T-helper 2 cell treated with Interferon-gamma antibody and Interleukin-4, amounts not matched to agents 100 ng/mL and 5 ng/mL, for 36 hours (primary cell): Measurements from ENCODE around the gene GPER1. TPM values are rescaled to one million over a fixed set of nuclear protein-coding genes. Genes with fewer than 3 reads are reported as not detected.

Experiments used
- intact Hi-C: fragments of 100-400 bp; cut with micrococcal nuclease; formaldehyde crosslinking; loops from one replicate; pipeline ENCODE4 v1.15.1; 2023
- total RNA-seq: library from RNA; stranded (reverse); gene quantifications from 2 replicates; pipeline ENCODE4 v1.2.3, GENCODE V29; 2022

Gene GPER1
- total RNA-seq, 1 donor from 2014 or later, result 0.25 TPM

DNA sequence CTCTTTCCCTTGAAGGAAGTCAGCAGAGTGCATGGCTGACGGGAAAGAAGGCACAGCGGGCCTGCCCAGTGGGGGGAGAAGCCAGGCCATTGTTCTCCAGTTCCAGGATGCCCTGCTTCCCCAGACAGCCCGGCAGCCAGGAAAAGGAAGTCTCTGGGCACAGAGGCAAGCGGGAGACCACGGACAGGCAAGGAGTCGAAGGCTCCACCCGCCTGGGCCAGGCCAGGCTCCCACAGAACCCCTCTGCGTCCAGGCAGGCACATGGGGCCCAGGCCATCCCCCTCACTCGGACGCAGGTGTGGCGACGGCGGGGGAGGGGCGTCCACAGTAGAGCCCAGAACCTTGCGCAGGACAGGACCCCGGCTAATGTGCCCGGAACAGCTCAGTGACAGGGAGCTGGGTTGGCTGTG is 34.9 kb upstream of the GPER1 start:
- intact Hi-C loops, result no loop called here

GRCh38 chr7:1053816-1054370 is 34.0 kb upstream of the GPER1 start:
- intact Hi-C loops, result no loop called here

GRCh38 chr7:1054438-1054837 is 33.5 kb upstream of the GPER1 start:
- intact Hi-C loops, result no loop called here

DNA sequence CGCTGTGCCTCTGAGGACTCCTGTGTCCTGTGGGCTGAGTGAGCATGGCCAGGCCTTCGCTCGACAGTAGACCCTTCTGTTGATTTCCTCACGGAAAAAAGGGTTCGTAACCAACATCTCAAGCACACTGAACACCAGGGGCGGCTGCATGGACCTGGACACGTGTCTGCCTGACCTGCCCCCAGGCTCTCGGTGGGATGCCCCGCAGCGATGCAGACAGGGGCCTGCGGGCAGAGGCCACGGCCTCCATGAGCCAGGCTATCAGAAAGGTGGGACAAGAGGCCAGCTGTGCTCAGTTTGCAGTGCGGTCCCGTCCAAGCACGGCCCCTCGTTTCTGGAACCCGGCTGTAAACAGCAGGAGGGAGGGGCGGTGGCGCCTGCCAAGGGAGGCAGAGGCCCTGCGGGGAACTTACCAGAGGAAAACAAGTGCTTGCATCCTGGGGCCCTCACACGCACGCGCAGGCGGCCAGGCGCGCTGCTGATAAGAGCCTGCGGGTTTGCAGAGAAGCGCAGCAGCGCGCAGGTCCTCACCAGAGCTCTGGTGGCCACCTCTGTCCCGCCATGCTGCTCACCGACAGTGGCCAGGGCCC is 33.0 kb upstream of the GPER1 start:
- intact Hi-C loops, result loop anchor here (1.0 kb wide), 1 partner anchor 10 kb away; no protein-coding TSS in a partner anchor

- intact Hi-C loops, result loop anchor here (1.0 kb wide), 1 partner anchor 10 kb away; no protein-coding TSS in a partner anchor
These were observed 32.4 kb upstream of the GPER1 start for GRCh38 chr7:1055491-1055955.

GRCh38 chr7:1055956-1056784 is 31.7 kb upstream of the GPER1 start:
- intact Hi-C loops, result loop anchor here (1.0 kb wide), 1 partner anchor 11 kb away; no protein-coding TSS in a partner anchor

DNA sequence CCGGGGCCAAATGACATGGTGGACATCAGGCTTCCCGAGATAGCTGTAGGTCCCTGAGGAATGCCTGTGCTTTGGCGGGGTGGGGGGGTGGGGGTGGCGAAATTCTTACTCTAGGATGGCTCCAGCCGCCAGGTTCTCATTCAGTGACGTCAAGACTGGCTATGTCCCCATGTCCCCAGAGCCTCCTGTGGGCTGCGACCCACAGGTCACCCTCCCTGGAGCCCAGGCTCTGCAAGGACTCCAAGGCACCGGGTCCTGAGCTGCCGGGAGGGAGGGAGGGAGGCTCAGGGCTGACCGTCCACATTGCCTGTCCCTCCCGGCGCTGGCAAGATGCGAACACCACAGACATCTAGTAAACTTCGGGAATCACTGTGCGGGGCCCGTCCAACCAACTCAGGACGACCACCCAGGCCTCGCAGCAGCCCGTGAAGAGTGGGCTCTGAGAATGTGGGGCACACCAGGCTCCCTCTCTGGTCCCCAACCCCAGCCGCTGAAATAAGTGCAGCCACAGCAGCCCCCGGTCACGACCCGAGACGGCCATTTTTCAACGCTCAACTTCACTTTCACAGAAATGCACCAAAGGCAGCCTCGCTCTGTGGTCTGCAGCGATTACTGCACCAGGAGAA is 31.0 kb upstream of the GPER1 start:
- intact Hi-C loops, result no loop called here

- intact Hi-C loops, result no loop called here
These were observed 30.3 kb upstream of the GPER1 start for GRCh38 chr7:1057416-1058291.

GRCh38 chr7:1058311-1058710 is 29.6 kb upstream of the GPER1 start:
- intact Hi-C loops, result no loop called here

- intact Hi-C loops, result no loop called here
These were observed 29.1 kb upstream of the GPER1 start for GRCh38 chr7:1058821-1059199.

DNA sequence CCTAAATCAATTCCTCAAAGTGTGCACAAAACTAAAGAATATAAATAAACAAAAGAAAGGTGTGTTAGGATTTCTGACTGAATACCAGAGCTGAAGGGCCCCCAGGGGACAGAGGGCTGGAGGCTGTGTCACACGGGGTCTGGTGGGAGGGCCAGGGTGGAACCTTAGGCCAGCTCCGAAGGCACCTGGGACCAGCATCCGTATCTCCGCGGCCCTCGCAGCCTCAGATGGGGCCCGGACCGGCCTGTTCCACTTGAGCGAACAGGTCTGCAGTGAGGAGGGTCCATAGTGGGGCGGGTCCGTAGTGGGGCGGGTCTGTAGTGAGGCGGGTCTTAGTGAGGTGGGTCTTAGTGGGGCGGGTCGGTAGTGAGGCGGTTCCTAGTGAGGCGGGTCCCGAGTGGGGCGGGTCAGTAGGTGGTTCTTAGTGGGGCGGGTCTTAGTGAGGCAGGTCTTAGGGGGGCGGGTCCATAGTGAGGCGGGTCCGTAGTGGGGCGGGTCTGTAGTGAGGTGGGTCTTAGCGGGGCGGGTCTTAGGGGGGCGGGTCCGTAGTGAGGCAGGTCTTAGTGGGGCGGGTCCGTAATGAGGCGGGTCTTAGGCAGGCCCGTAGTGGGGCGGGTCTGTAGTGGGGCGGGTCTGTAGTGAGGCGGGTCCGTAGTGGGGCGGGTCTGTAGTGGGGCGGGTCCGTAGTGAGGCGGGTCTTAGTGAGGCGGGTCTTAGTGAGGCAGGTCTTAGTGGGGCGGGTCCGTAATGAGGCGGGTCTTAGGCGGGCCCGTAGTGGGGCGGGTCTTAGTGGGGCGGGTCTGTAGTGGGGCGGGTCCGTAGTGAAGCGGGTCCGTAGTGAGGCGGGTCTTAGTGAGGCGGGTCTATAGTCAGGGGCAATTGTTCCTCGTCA is 28.5 kb upstream of the GPER1 start:
- intact Hi-C loops, result no loop called here

DNA sequence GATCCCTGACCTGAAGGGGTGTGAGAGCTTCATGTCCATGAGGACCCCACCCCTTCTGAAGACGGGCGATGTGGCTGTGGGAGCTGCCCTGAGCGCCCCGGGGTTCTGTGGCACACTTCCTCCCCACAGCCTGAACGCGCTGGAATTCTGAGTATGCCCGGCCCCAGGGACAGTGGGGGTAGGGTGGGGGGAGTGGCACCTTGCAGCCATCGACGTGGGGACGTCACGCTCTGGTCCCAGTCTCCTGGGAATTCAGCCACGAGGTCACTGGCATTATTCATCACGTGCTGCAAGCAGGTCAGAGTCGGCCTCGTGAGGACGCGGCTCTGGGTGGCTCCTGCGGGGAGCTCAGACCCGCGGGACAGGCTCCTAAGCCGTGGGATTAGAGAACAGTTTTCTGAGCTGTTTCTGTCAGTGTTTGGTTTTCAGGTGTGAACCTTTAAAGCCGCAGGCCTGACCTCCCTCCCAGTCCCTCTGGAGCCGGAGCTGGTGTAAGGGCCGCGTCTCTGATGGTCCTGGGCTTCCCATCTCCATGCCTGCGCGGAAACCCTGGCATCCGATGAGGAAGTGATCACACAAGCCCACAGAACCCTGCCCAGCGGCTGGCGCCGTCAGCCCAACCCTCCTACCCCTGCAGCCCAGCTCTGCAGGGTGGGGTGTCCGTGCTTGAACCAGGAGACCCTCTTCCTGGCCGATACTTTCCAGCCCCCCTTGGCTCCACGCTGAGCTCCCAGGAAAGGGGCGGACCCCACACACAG is 27.4 kb upstream of the GPER1 start:
- intact Hi-C loops, result no loop called here

GRCh38 chr7:1061180-1061579 is 26.7 kb upstream of the GPER1 start:
- intact Hi-C loops, result no loop called here

- intact Hi-C loops, result no loop called here
These were observed 25.3 kb upstream of the GPER1 start for GRCh38 chr7:1062296-1063294.

- intact Hi-C loops, result no loop called here
These were observed 24.6 kb upstream of the GPER1 start for GRCh38 chr7:1063361-1063760.

GRCh38 chr7:1064581-1064980 is 23.3 kb upstream of the GPER1 start:
- intact Hi-C loops, result loop anchor here (2.0 kb wide), 1 partner anchor 36 kb away; no protein-coding TSS in a partner anchor

GRCh38 chr7:1065263-1065584 is 22.7 kb upstream of the GPER1 start:
- intact Hi-C loops, result loop anchor here (1.0 to 2.0 kb wide), 2 partner anchors 36 to 72 kb away; no protein-coding TSS in a partner anchor
